ENCODE data around the gene NXPE3.
A peak's percentile ranks its signal among the peaks of the same experiment; 100 is the strongest.

Gene NXPE3

GRCh38 chr3:101829874-101830273 lies 50.9 kb downstream of the NXPE3 start:
- Histone ChIP-seq H3K9me3 (ENCODE audit: insufficient read depth, low read length) (no peaks in the 10 kb centered on the region), H3K27me3 (ENCODE audit: low read length) (no peaks in the 10 kb centered on the region), H3K36me3 (ENCODE audit: low read length) (peaks cover 8% of the 10 kb centered on the region; the same call in 1 of the 2 replicates), H3K4me2 (ENCODE audit: low read depth, low read length, poor library complexity, severe bottlenecking) (peak overlapping the region; percentile 94), H3K9ac (ENCODE audit: low read length) (peak overlapping the region; percentile 72), H3F3A (ENCODE audit: insufficient read depth) (peaks cover 49% of the 10 kb centered on the region), H3K9me2 (replicated peaks; ENCODE audit: insufficient read depth, low read length) (no peaks in the 10 kb centered on the region), H3K27ac (ENCODE audit: low read depth, low read length) (peak overlapping the region; percentile 90), H4K20me1 (ENCODE audit: low read depth, low read length) (no peaks in the 10 kb centered on the region), H3K79me2 (ENCODE audit: insufficient read depth, low read length) (peaks cover 67% of the 10 kb centered on the region), H2AFZ (ENCODE audit: low read depth, low read length, severe bottlenecking) (no peak overlapping the region), H3K4me3 (ENCODE audit: insufficient read depth, low read length, poor library complexity, severe bottlenecking) (peak overlapping the region; percentile 80)
- TF ChIP-seq EZH2phosphoT487 (conservative IDR thresholded peaks at IDR 0.05; ENCODE audit: low read length): no peak
- TF ChIP-seq CTCF (IDR thresholded peaks at IDR 0.05; ENCODE audit: insufficient read depth, low read length, poor library complexity, severe bottlenecking): no peak

- Histone ChIP-seq H2AFZ (ENCODE audit: low read depth, low read length, severe bottlenecking) (no peak overlapping the region), H3K9ac (ENCODE audit: low read length) (no peak overlapping the region), H4K20me1 (ENCODE audit: low read depth, low read length) (no peaks in the 10 kb centered on the region), H3F3A (ENCODE audit: insufficient read depth) (peaks cover 13% of the 10 kb centered on the region), H3K27ac (ENCODE audit: low read depth, low read length) (no peak overlapping the region), H3K9me2 (replicated peaks; ENCODE audit: insufficient read depth, low read length) (no peaks in the 10 kb centered on the region), H3K4me2 (ENCODE audit: low read depth, low read length, poor library complexity, severe bottlenecking) (peak overlapping the region; percentile 16), H3K4me3 (ENCODE audit: insufficient read depth, low read length, poor library complexity, severe bottlenecking) (no peak overlapping the region), H3K27me3 (ENCODE audit: low read length) (no peaks in the 10 kb centered on the region), H3K79me2 (ENCODE audit: insufficient read depth, low read length) (peaks cover 99% of the 10 kb centered on the region), H3K36me3 (ENCODE audit: low read length) (peaks cover 20% of the 10 kb centered on the region; the same call in 1 of the 2 replicates), H3K9me3 (ENCODE audit: insufficient read depth, low read length) (no peaks in the 10 kb centered on the region)
- no peak for TF ChIP-seq CTCF (IDR thresholded peaks at IDR 0.05; ENCODE audit: insufficient read depth, low read length, poor library complexity, severe bottlenecking)
- no peak for TF ChIP-seq EZH2phosphoT487 (conservative IDR thresholded peaks at IDR 0.05; ENCODE audit: low read length)
Observed at GRCh38 chr3:101833446-101833974, 54.5 kb downstream of the NXPE3 start.

GRCh38 chr3:101835676-101836075 lies 56.7 kb downstream of the NXPE3 start:
- Histone ChIP-seq H3K9ac (ENCODE audit: low read length) (no peak overlapping the region), H3K9me3 (ENCODE audit: insufficient read depth, low read length) (no peaks in the 10 kb centered on the region), H3K9me2 (replicated peaks; ENCODE audit: insufficient read depth, low read length) (no peaks in the 10 kb centered on the region), H3K4me3 (ENCODE audit: insufficient read depth, low read length, poor library complexity, severe bottlenecking) (no peak overlapping the region), H4K20me1 (ENCODE audit: low read depth, low read length) (no peaks in the 10 kb centered on the region), H2AFZ (ENCODE audit: low read depth, low read length, severe bottlenecking) (no peak overlapping the region), H3K27me3 (ENCODE audit: low read length) (no peaks in the 10 kb centered on the region), H3K4me2 (ENCODE audit: low read depth, low read length, poor library complexity, severe bottlenecking) (peak overlapping the region; percentile 2), H3K27ac (ENCODE audit: low read depth, low read length) (no peak overlapping the region), H3F3A (ENCODE audit: insufficient read depth) (peaks cover 4% of the 10 kb centered on the region; the same call in 1 of the 2 replicates), H3K36me3 (ENCODE audit: low read length) (peaks cover 15% of the 10 kb centered on the region), H3K79me2 (ENCODE audit: insufficient read depth, low read length) (peaks cover 99% of the 10 kb centered on the region)
- no peak for TF ChIP-seq EZH2phosphoT487 (conservative IDR thresholded peaks at IDR 0.05; ENCODE audit: low read length)
- no peak for TF ChIP-seq CTCF (IDR thresholded peaks at IDR 0.05; ENCODE audit: insufficient read depth, low read length, poor library complexity, severe bottlenecking)
